GM12878 (cell line): ENCODE results near the gene MELTF. TPM values are rescaled to one million over a fixed set of nuclear protein-coding genes. Genes with fewer than 3 reads are reported as not detected.

ENCODE experiments used
- ATF7 ChIP-seq: fragments of 450-650 bp; IDR thresholded peaks from 2 replicates; pipeline ENCODE4 v1.6.1; 2016; ENCODE audit warnings: low read depth, mild to moderate bottlenecking
- BACH1 ChIP-seq: fragments of 450-650 bp; IDR thresholded peaks from 2 replicates; pipeline ENCODE4 v1.6.1; 2017; ENCODE audit warnings: mild to moderate bottlenecking, borderline replicate concordance
- CEBPZ ChIP-seq: fragments of 150-350 bp; IDR thresholded peaks from 2 replicates; pipeline ENCODE4 v1.6.1; 2016; ENCODE audit warnings: low read depth, low read length
- DPF2 ChIP-seq: fragments of 450-650 bp; IDR thresholded peaks from 2 replicates; pipeline ENCODE4 v1.6.1; 2017; ENCODE audit warnings: mild to moderate bottlenecking
- E4F1 ChIP-seq: fragments of 450-650 bp; IDR thresholded peaks from 2 replicates; pipeline ENCODE4 v1.6.1; 2018; ENCODE audit warnings: borderline replicate concordance, mild to moderate bottlenecking; ENCODE audit not compliant: partially characterized antibody
- FOS ChIP-seq: IDR thresholded peaks from 3 replicates; pipeline ENCODE4 v1.6.1; 2011; ENCODE audit warnings: borderline replicate concordance; ENCODE audit not compliant: insufficient read length; ENCODE audit errors: extremely low read depth
- MYB ChIP-seq: fragments of 150-350 bp; IDR thresholded peaks from 2 replicates; pipeline ENCODE4 v1.6.1; 2014; ENCODE audit warnings: mild to moderate bottlenecking, low read depth, low read length, borderline replicate concordance
- SMARCA5 ChIP-seq: fragments of 450-650 bp; IDR thresholded peaks from 2 replicates; pipeline ENCODE4 v1.6.1; 2017; ENCODE audit warnings: mild to moderate bottlenecking
- SREBF1 ChIP-seq: IDR thresholded peaks from 2 replicates; pipeline ENCODE4 v1.6.1; 2012; ENCODE audit warnings: mild to moderate bottlenecking, low read length
- TAF1 ChIP-seq: IDR thresholded peaks from 2 replicates; pipeline ENCODE4 v1.6.1; 2011; ENCODE audit warnings: mild to moderate bottlenecking, low read depth, low read length, borderline replicate concordance
- USF1 ChIP-seq: IDR thresholded peaks from 2 replicates; pipeline ENCODE4 v1.6.1; 2011; ENCODE audit warnings: borderline replicate concordance, low read depth, mild to moderate bottlenecking, moderate library complexity, mixed read lengths, low read length; ENCODE audit not compliant: insufficient read depth; ENCODE audit errors: extremely low read length
- ZBTB4 ChIP-seq: fragments of 450-650 bp; formaldehyde crosslinking; IDR thresholded peaks from 2 replicates; pipeline ENCODE4 v1.4.0; 2022; ENCODE audit warnings: mild to moderate bottlenecking, moderate library complexity
- ZSCAN29 ChIP-seq: fragments of 450-650 bp; IDR thresholded peaks from 2 replicates; pipeline ENCODE4 v1.6.1; 2017; ENCODE audit warnings: mild to moderate bottlenecking, moderate library complexity
- polyA plus RNA-seq, 11 experiments: library from polyadenylated mRNA; depleted of rRNA in 4 of 11; unstranded in 6 of 11; stranded (reverse) in 5 of 11; fragments of >200 nt; fragmentation: Nextera tagmentation in 4 of 11; fragmentation: Illumina TruSeq in 1 of 11; extraction: Ambion mirVana in 4 of 11; extraction: Trizol in 1 of 11; gene quantifications; 1 replicate in 1 of 11; 2 replicates in 10 of 11; pipeline versions ENCODE4 v1.2.1 to v1.2.3, GENCODE V29; 2011 to 2016; ENCODE audit warnings: inconsistent platforms in 2 of 11, missing spikeins in 2 of 11, low read depth in 1 of 11
- total RNA-seq, 4 experiments: library from RNA; depleted of rRNA in 3 of 4; stranded (reverse); fragments of >200 nt in 3 of 4; fragmentation: Illumina TruSeq in 1 of 4; extraction: Trizol in 1 of 4; gene quantifications; 2 replicates each; pipeline versions ENCODE4 v1.2.1 to v1.2.3, GENCODE V29; 2013 to 2021

The MELTF gene
- total and polyA plus RNA-seq, 10 of the 15 experiments (the other 5 are each of a cell fraction or from before 2014, with no cell fraction given) = 0.55 to 49.1 (median 11.1) TPM

GRCh38 chr3:197023241-197023997, 6.2 kb downstream of the MELTF start (continued):
- TF ChIP-seq DPF2 = no peak
- no peak for TF ChIP-seq CEBPZ
- no peak for TF ChIP-seq MYB
- TF ChIP-seq BACH1 = no peak
- no peak for TF ChIP-seq ZSCAN29
- TF ChIP-seq SMARCA5 = no peak
- TF ChIP-seq FOS = no peak
- TF ChIP-seq ZBTB4 (CRISPR knock-in tag) = no peak
- TF ChIP-seq SREBF1 = no peak
- no peak for TF ChIP-seq TAF1
- TF ChIP-seq E4F1 = no peak
- peak; percentile 31 for TF ChIP-seq USF1
- no peak for TF ChIP-seq ATF7
